ENCODE data around the gene RBM23. TPM values are rescaled to one million over a fixed set of nuclear protein-coding genes. Genes with fewer than 3 reads are reported as not detected.
"Not testable (repeated sequence)": the region's sequence is repeated elsewhere in the genome, so short reads cannot be mapped to it uniquely, and the experiment has no call there.

The RBM23 gene
- total RNA-seq, 1 experiment from 2014 or later: 79.2 TPM

- no peak for DNase-seq (ENCODE audit: low read depth)
Measured at GRCh38 chr14:22865424-22866405, 53.2 kb downstream of the RBM23 start.

GRCh38 chr14:22864979-22865378 lies 54.0 kb downstream of the RBM23 start:
- DNase-seq (ENCODE audit: low read depth): no peak

- no peak for DNase-seq (ENCODE audit: low read depth)
Measured at GRCh38 chr14:22861651-22862050, 57.3 kb downstream of the RBM23 start.

- DNase-seq (ENCODE audit: low read depth): not testable (repeated sequence)
Measured at GRCh38 chr14:22860377-22860776, 58.6 kb downstream of the RBM23 start.

- DNase-seq (ENCODE audit: low read depth): no peak
Measured at GRCh38 chr14:22856428-22856827, 62.5 kb downstream of the RBM23 start.

- no peak for DNase-seq (ENCODE audit: low read depth)
Measured at GRCh38 chr14:22854963-22855724, 63.8 kb downstream of the RBM23 start.

- not testable (repeated sequence) for DNase-seq (ENCODE audit: low read depth)
Measured at GRCh38 chr14:22854296-22854695, 64.7 kb downstream of the RBM23 start.

- DNase-seq (ENCODE audit: low read depth): peak; percentile 83
Measured at GRCh38 chr14:22852940-22853767, 65.8 kb downstream of the RBM23 start.

GRCh38 chr14:22852599-22852939 lies 66.4 kb downstream of the RBM23 start:
- DNase-seq (ENCODE audit: low read depth): no peak

- DNase-seq (ENCODE audit: low read depth): not testable (repeated sequence)
Measured at GRCh38 chr14:22852178-22852577, 66.8 kb downstream of the RBM23 start.

- peak; percentile 99 for DNase-seq (ENCODE audit: low read depth)
Measured at GRCh38 chr14:22850944-22851764, 67.8 kb downstream of the RBM23 start.

- DNase-seq (ENCODE audit: low read depth): peak; percentile 54
Measured at GRCh38 chr14:22849212-22849819, 69.6 kb downstream of the RBM23 start.

GRCh38 chr14:22848351-22849164 lies 70.4 kb downstream of the RBM23 start:
- peak; percentile 96 for DNase-seq (ENCODE audit: low read depth)

GRCh38 chr14:22847661-22848341 lies 71.1 kb downstream of the RBM23 start:
- peak; percentile 84 for DNase-seq (ENCODE audit: low read depth)

- no peak for DNase-seq (ENCODE audit: low read depth)
Measured at GRCh38 chr14:22846811-22847307, 72.1 kb downstream of the RBM23 start.

GRCh38 chr14:22845821-22846625 lies 72.9 kb downstream of the RBM23 start:
- DNase-seq (ENCODE audit: low read depth): no peak

- no peak for DNase-seq (ENCODE audit: low read depth)
Measured at GRCh38 chr14:22845103-22845394, 73.9 kb downstream of the RBM23 start.
